CD4-positive, CD25-positive, alpha-beta regulatory T cell (primary cell): ENCODE results near the gene ORC5. TPM values are rescaled to one million over a fixed set of nuclear protein-coding genes. Genes with fewer than 3 reads are reported as not detected.
A peak's percentile ranks its signal among the peaks of the same experiment; 100 is the strongest.

Source experiments
- ATAC-seq, 2 donors: fragments of 150-1000 bp; cut with Tn5 transposase; one replicate each; pipeline ENCODE4 v1.10.0; 2021; ENCODE audit warnings: low read depth in 2 of 2, moderate number of reproducible peaks in 2 of 2, moderate library complexity in 1 of 2
- DNase-seq, 3 donors: peaks; one replicate each; pipeline versions ENCODE4 v3.0.0 to v3.0.0-alpha.2; 2012 to 2022; ENCODE audit warnings: mixed read lengths in 1 of 3
- H3K27ac ChIP-seq: one replicate; pipeline ENCODE4 v1.7.0; 2013; ENCODE audit warnings: mild to moderate bottlenecking, low read length; ENCODE audit not compliant: insufficient read depth, poor library complexity, severe bottlenecking
- H3K27me3 ChIP-seq: one replicate; pipeline ENCODE4 v1.7.0; 2013; ENCODE audit warnings: low read length; ENCODE audit not compliant: control insufficient read depth, insufficient read depth
- H3K36me3 ChIP-seq: one replicate; pipeline ENCODE4 v1.7.0; 2013; ENCODE audit warnings: mild to moderate bottlenecking, low read length, moderate library complexity; ENCODE audit not compliant: control insufficient read depth, insufficient read depth
- H3K4me1 ChIP-seq: 2 replicates; pipeline ENCODE4 v1.7.0; 2013; ENCODE audit warnings: mild to moderate bottlenecking, low read length; ENCODE audit not compliant: insufficient read depth, control insufficient read depth, poor library complexity, severe bottlenecking
- H3K4me3 ChIP-seq: one replicate; pipeline ENCODE4 v1.7.0; 2013; ENCODE audit warnings: low read depth, mild to moderate bottlenecking, low read length, moderate library complexity
- H3K9me3 ChIP-seq, 2 experiments: 1 replicate in 1 of 2; 2 replicates in 1 of 2; pipeline ENCODE4 v1.7.0; 2013; ENCODE audit warnings: low read length in 2 of 2, mild to moderate bottlenecking in 1 of 2, moderate library complexity in 1 of 2; ENCODE audit not compliant: control insufficient read depth in 2 of 2
- H3K27ac Mint-ChIP-seq, 3 donors: one replicate each; pipeline ENCODE4 v1.8.0; 2020 to 2022; ENCODE audit warnings: mild to moderate bottlenecking in 3 of 3, mixed read lengths in 3 of 3, moderate library complexity in 2 of 3
- H3K27me3 Mint-ChIP-seq: one replicate; pipeline ENCODE4 v1.8.0; 2022; ENCODE audit warnings: mild to moderate bottlenecking, mixed read lengths
- H3K36me3 Mint-ChIP-seq: one replicate; pipeline ENCODE4 v1.8.0; 2020; ENCODE audit warnings: mixed read lengths
- H3K4me1 Mint-ChIP-seq, 4 donors: one replicate each; pipeline ENCODE4 v1.8.0; 2020 to 2022; ENCODE audit warnings: mixed read lengths in 4 of 4, mild to moderate bottlenecking in 1 of 4
- H3K4me3 Mint-ChIP-seq, 4 donors: one replicate each; pipeline ENCODE4 v1.8.0; 2020 to 2022; ENCODE audit warnings: mild to moderate bottlenecking in 4 of 4, mixed read lengths in 4 of 4, moderate library complexity in 3 of 4
- H3K9me3 Mint-ChIP-seq, 7 donors: one replicate each; pipeline ENCODE4 v1.8.0; 2020 to 2022; ENCODE audit warnings: mixed read lengths in 7 of 7, mild to moderate bottlenecking in 3 of 7, moderate library complexity in 2 of 7
- polyA plus RNA-seq, 4 donors: library from polyadenylated mRNA; unstranded; fragments of 300-500 nt; fragmentation: Illumina TruSeq; gene quantifications; one replicate each; pipeline ENCODE4 v1.2.3, GENCODE V29; 2021
- total RNA-seq: library from RNA; stranded (reverse); gene quantifications from one replicate; pipeline ENCODE4 v1.2.3, GENCODE V29; 2022

Gene ORC5
- total and polyA plus RNA-seq, 5 donors from 2014 or later = 16.7 to 30.0 (median 29.0) TPM

GRCh38 chr7:104217620-104218019 lies 9.8 kb upstream of the ORC5 start:
- H3K4me3 Mint-ChIP-seq = no peak overlapping the region
- no peaks in the 10 kb centered on the region for H3K36me3 ChIP-seq
- peaks cover 36% of the 10 kb centered on the region for H3K27me3 Mint-ChIP-seq
- H3K9me3 ChIP-seq = peaks cover 5 to 8% of the 10 kb centered on the region in 2 experiments
- no peaks in the 10 kb centered on the region for H3K36me3 Mint-ChIP-seq
- H3K27ac ChIP-seq = no peak overlapping the region
- H3K27ac Mint-ChIP-seq = no peak overlapping the region
- no peak for ATAC-seq
- H3K4me3 ChIP-seq = no peak overlapping the region
- no peaks in the 10 kb centered on the region for H3K4me1 ChIP-seq
- H3K9me3 Mint-ChIP-seq = peaks cover 2 to 10% (median 5%) of the 10 kb centered on the region in 7 donors
- DNase-seq = no peak
- H3K4me1 Mint-ChIP-seq = no peaks in the 10 kb centered on the region
- H3K27me3 ChIP-seq = peaks cover 3% of the 10 kb centered on the region

DNA sequence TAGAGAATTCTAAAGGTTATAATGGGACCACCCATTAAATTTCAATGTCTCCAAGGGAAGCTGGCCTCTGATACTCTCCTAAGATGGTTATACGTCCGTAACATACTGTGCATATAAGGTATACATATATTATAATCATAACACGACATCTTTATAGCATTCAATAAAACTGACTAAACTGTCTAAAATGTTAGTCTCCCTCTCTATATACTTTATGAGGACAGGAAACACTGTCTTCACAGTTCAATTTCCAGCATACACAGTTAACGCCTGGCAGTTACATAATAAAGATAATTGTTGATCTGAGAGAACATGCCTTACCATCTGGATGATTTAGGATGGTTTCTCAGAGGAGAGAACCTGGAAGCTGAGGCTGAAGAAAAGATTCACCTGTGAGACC lies 1.2 kb upstream of the ORC5 start:
- H3K4me3 Mint-ChIP-seq = peak overlapping the region; percentile 96 to 98 (median 98)
- Histone ChIP-seq H3K36me3 (no peaks in the 10 kb centered on the region), H3K4me3 (no peak overlapping the region), H3K4me1 (peaks cover 20% of the 10 kb centered on the region), H3K27ac (no peak overlapping the region), H3K9me3 (no peaks in the 10 kb centered on the region), H3K27me3 (no peaks in the 10 kb centered on the region)
- H3K27ac Mint-ChIP-seq = no peak overlapping the region
- no peak for ATAC-seq
- peaks cover 0 to 4% (median 0%) of the 10 kb centered on the region in 7 donors for H3K9me3 Mint-ChIP-seq
- no peak for DNase-seq
- peaks cover 16 to 41% (median 26%) of the 10 kb centered on the region in 4 donors for H3K4me1 Mint-ChIP-seq
- H3K27me3 Mint-ChIP-seq = peaks cover 19% of the 10 kb centered on the region
- no peaks in the 10 kb centered on the region for H3K36me3 Mint-ChIP-seq

- H3K36me3 ChIP-seq = peaks cover 6% of the 10 kb centered on the region
- ATAC-seq (no peak), DNase-seq (no peak)
- Mint-ChIP-seq H3K4me3 (peak overlapping the region; percentile 96 to 98 (median 98)), H3K27me3 (peaks cover 19% of the 10 kb centered on the region), H3K27ac (peak overlapping the region; percentile 95 to 98 (median 97)), H3K9me3 (peaks cover 0 to 4% (median 0%) of the 10 kb centered on the region in 7 donors), H3K36me3 (peaks cover 5% of the 10 kb centered on the region), H3K4me1 (peaks cover 21 to 47% (median 30%) of the 10 kb centered on the region in 4 donors)
- no peaks in the 10 kb centered on the region for H3K9me3 ChIP-seq
- H3K4me3 ChIP-seq = peak overlapping the region; percentile 96
- peaks cover 20% of the 10 kb centered on the region for H3K4me1 ChIP-seq
- no peaks in the 10 kb centered on the region for H3K27me3 ChIP-seq
- peak overlapping the region; percentile 76 for H3K27ac ChIP-seq
Observed at GRCh38 chr7:104208421-104208780, 588 bp upstream of the ORC5 start.

- peak; percentile 43 to 52 for ATAC-seq
- H3K4me1 Mint-ChIP-seq = peaks cover 24 to 54% (median 33%) of the 10 kb centered on the region in 4 donors
Observed at GRCh38 chr7:104207348-104207730, 474 bp downstream of the ORC5 start.

GRCh38 chr7:104206841-104207240 lies 972 bp downstream of the ORC5 start:
- peaks cover 13% of the 10 kb centered on the region for H3K27me3 Mint-ChIP-seq
- ATAC-seq (no peak), DNase-seq (no peak)
- H3K4me1 Mint-ChIP-seq = peaks cover 28 to 56% (median 34%) of the 10 kb centered on the region in 4 donors
- H3K27ac ChIP-seq = peak overlapping the region; percentile 76
- H3K36me3 ChIP-seq = peaks cover 20% of the 10 kb centered on the region
- peaks cover 0 to 2% (median 0%) of the 10 kb centered on the region in 7 donors for H3K9me3 Mint-ChIP-seq
- H3K4me1 ChIP-seq = peaks cover 20% of the 10 kb centered on the region
- H3K9me3 ChIP-seq = no peaks in the 10 kb centered on the region
- peak overlapping the region; percentile 58 to 97 (median 95) for H3K27ac Mint-ChIP-seq
- peak overlapping the region; percentile 96 for H3K4me3 ChIP-seq
- peak overlapping the region; percentile 96 to 98 (median 98) for H3K4me3 Mint-ChIP-seq
- peaks cover 21% of the 10 kb centered on the region for H3K36me3 Mint-ChIP-seq
- H3K27me3 ChIP-seq = no peaks in the 10 kb centered on the region

More at GRCh38 chr7:104207348-104207730, 474 bp downstream of the ORC5 start:
- Mint-ChIP-seq H3K27me3 (peaks cover 14% of the 10 kb centered on the region), H3K27ac (peak overlapping the region; percentile 58 to 97 (median 95)), H3K4me3 (peak overlapping the region; percentile 96 to 98 (median 98)), H3K9me3 (peaks cover 0 to 2% (median 0%) of the 10 kb centered on the region in 7 donors), H3K36me3 (peaks cover 16% of the 10 kb centered on the region)
- Histone ChIP-seq H3K27ac (peak overlapping the region; percentile 76), H3K9me3 (no peaks in the 10 kb centered on the region), H3K4me3 (peak overlapping the region; percentile 96), H3K4me1 (peaks cover 20% of the 10 kb centered on the region), H3K27me3 (no peaks in the 10 kb centered on the region), H3K36me3 (peaks cover 16% of the 10 kb centered on the region)
- peak in 1 of 3 donors; percentile 55 for DNase-seq

- H3K27me3 Mint-ChIP-seq = no peaks in the 10 kb centered on the region
- no peak overlapping the region for H3K27ac Mint-ChIP-seq
Observed at GRCh38 chr7:104198673-104199278, 9.0 kb downstream of the ORC5 start.

GRCh38 chr7:104196161-104196560 lies 11.7 kb downstream of the ORC5 start:
- H3K36me3 Mint-ChIP-seq = peaks cover 79% of the 10 kb centered on the region
- no peaks in the 10 kb centered on the region for H3K27me3 ChIP-seq
- H3K4me3 ChIP-seq = peak overlapping the region; percentile 57
- H3K4me1 ChIP-seq = peaks cover 6% of the 10 kb centered on the region
- peak overlapping the region in 1 of 4 donors; percentile 36 for H3K4me3 Mint-ChIP-seq
- peaks cover 0 to 11% (median 0%) of the 10 kb centered on the region in 7 donors for H3K9me3 Mint-ChIP-seq
- ATAC-seq = no peak
- H3K9me3 ChIP-seq = peaks cover 3 to 17% of the 10 kb centered on the region in 2 experiments
- peak overlapping the region; percentile 42 for H3K27ac ChIP-seq
- peak overlapping the region in 1 of 3 donors; percentile 4 for H3K27ac Mint-ChIP-seq
- DNase-seq = peak in 1 of 3 donors; percentile 38
- H3K4me1 Mint-ChIP-seq = peaks cover 8 to 23% (median 17%) of the 10 kb centered on the region in 4 donors
- H3K36me3 ChIP-seq = peaks cover 75% of the 10 kb centered on the region
- H3K27me3 Mint-ChIP-seq = no peaks in the 10 kb centered on the region

More at GRCh38 chr7:104198673-104199278, 9.0 kb downstream of the ORC5 start:
- H3K36me3 ChIP-seq = peaks cover 79% of the 10 kb centered on the region
- H3K4me1 ChIP-seq = peaks cover 6% of the 10 kb centered on the region
- DNase-seq = no peak
- H3K9me3 ChIP-seq = peaks cover 0 to 10% of the 10 kb centered on the region in 2 experiments
- H3K4me1 Mint-ChIP-seq = peaks cover 14 to 34% (median 26%) of the 10 kb centered on the region in 4 donors
- ATAC-seq = no peak
- peaks cover 77% of the 10 kb centered on the region for H3K36me3 Mint-ChIP-seq
- peaks cover 0 to 4% (median 0%) of the 10 kb centered on the region in 7 donors for H3K9me3 Mint-ChIP-seq
- H3K27me3 ChIP-seq = no peaks in the 10 kb centered on the region
- no peak overlapping the region for H3K4me3 ChIP-seq
- no peak overlapping the region for H3K4me3 Mint-ChIP-seq
- H3K27ac ChIP-seq = no peak overlapping the region
